Measurements from ENCODE around the gene ADAM10. TPM values are rescaled to one million over a fixed set of nuclear protein-coding genes. Genes with fewer than 3 reads are reported as not detected.

The ADAM10 gene
- total RNA-seq, 4 donors from 2014 or later = 112 to 157 (median 116) TPM

GRCh38 chr15:58566029-58566428 is 183.5 kb downstream of the ADAM10 start:
- no peaks in the 10 kb centered on the region for H3K27me3 ChIP-seq
- intact Hi-C loops (cut with DNase I) = no loop called here
- DNase-seq = no peak
- no peak overlapping the region for H3K27ac ChIP-seq
- TF ChIP-seq, protein P1, sequence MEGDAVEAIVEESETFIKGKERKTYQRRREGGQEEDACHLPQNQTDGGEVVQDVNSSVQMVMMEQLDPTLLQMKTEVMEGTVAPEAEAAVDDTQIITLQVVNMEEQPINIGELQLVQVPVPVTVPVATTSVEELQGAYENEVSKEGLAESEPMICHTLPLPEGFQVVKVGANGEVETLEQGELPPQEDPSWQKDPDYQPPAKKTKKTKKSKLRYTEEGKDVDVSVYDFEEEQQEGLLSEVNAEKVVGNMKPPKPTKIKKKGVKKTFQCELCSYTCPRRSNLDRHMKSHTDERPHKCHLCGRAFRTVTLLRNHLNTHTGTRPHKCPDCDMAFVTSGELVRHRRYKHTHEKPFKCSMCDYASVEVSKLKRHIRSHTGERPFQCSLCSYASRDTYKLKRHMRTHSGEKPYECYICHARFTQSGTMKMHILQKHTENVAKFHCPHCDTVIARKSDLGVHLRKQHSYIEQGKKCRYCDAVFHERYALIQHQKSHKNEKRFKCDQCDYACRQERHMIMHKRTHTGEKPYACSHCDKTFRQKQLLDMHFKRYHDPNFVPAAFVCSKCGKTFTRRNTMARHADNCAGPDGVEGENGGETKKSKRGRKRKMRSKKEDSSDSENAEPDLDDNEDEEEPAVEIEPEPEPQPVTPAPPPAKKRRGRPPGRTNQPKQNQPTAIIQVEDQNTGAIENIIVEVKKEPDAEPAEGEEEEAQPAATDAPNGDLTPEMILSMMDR (IDR thresholded peaks at IDR 0.05) = no peak
- TF ChIP-seq POLR2A (IDR thresholded peaks at IDR 0.05) = no peak
- H3K4me3 ChIP-seq (replicated peaks in 1 of 3) = no peak overlapping the region
- peaks cover 0 to 4% of the 10 kb centered on the region in 2 donors for H3K4me1 ChIP-seq
- 83 to 88% methylated on average over 6 of the region's 6 CpGs for WGBS, 2 donors
- no peaks in the 10 kb centered on the region for H3K9me3 ChIP-seq
- no peaks in the 10 kb centered on the region for H3K36me3 ChIP-seq

- Histone ChIP-seq H3K36me3 (no peaks in the 10 kb centered on the region), H3K9me3 (no peaks in the 10 kb centered on the region), H3K4me1 (peaks cover 0 to 4% of the 10 kb centered on the region in 2 donors), H3K27ac (no peak overlapping the region), H3K27me3 (no peaks in the 10 kb centered on the region), H3K4me3 (replicated peaks in 1 of 3) (no peak overlapping the region)
- intact Hi-C loops (cut with DNase I) = no loop called here
- DNase-seq = no peak
- 68 to 70% methylated on average over 4 of the region's 4 CpGs for WGBS, 2 donors
- TF ChIP-seq, protein P1 (IDR thresholded peaks at IDR 0.05) = no peak
- TF ChIP-seq POLR2A (IDR thresholded peaks at IDR 0.05) = no peak
These were observed 183.9 kb downstream of the ADAM10 start for GRCh38 chr15:58565619-58566018.

GRCh38 chr15:58564981-58565380 is 184.5 kb downstream of the ADAM10 start:
- Histone ChIP-seq H3K4me3 (replicated peaks in 1 of 3) (no peak overlapping the region), H3K4me1 (peaks cover 0 to 4% of the 10 kb centered on the region in 2 donors), H3K36me3 (no peaks in the 10 kb centered on the region), H3K27ac (no peak overlapping the region), H3K9me3 (no peaks in the 10 kb centered on the region), H3K27me3 (no peaks in the 10 kb centered on the region)
- intact Hi-C loops (cut with DNase I) = no loop called here
- 93 to 96% methylated on average over 5 of the region's 6 CpGs for WGBS, 2 donors
- no peak for DNase-seq
- TF ChIP-seq, protein P1 (IDR thresholded peaks at IDR 0.05) = no peak
- TF ChIP-seq POLR2A (IDR thresholded peaks at IDR 0.05) = no peak

GRCh38 chr15:58562135-58562534 is 187.4 kb downstream of the ADAM10 start:
- no peak for TF ChIP-seq POLR2A (IDR thresholded peaks at IDR 0.05)
- TF ChIP-seq, protein P1 (IDR thresholded peaks at IDR 0.05) = no peak
- 89 to 94% methylated on average over 2 to 3 of the region's 3 CpGs for WGBS, 2 donors
- Histone ChIP-seq H3K4me3 (replicated peaks in 1 of 3) (no peak overlapping the region), H3K9me3 (no peaks in the 10 kb centered on the region), H3K27ac (no peak overlapping the region), H3K4me1 (no peaks in the 10 kb centered on the region), H3K27me3 (no peaks in the 10 kb centered on the region), H3K36me3 (no peaks in the 10 kb centered on the region)
- intact Hi-C loops (cut with DNase I) = no loop called here
- no peak for DNase-seq

DNA sequence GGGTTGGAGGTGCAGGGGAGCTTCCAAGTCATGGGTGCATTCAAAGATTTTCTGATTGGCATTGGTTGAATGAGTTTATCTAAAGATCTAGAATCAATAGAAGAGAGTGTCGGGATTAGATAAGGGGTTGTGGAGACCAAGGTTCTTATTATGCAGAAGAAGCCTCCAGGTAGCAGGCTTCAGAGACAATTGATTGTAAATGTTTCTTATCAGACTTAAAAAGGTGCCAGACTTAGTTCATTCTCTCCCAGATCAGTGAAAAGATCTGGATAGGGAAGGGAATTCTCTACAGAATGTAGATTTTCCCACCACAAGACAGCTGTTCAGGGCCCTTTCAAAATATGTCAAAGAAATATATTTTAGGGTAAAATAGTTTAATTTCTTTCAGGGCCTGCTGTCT is 188.2 kb downstream of the ADAM10 start:
- Histone ChIP-seq H3K4me1 (no peaks in the 10 kb centered on the region), H3K36me3 (no peaks in the 10 kb centered on the region), H3K4me3 (replicated peaks in 1 of 3) (no peak overlapping the region), H3K9me3 (no peaks in the 10 kb centered on the region), H3K27ac (no peak overlapping the region), H3K27me3 (no peaks in the 10 kb centered on the region)
- no peak for DNase-seq
- 0% methylated on average over 1 of the region's 1 CpG for WGBS, 2 donors
- TF ChIP-seq, protein P1 (IDR thresholded peaks at IDR 0.05) = no peak
- TF ChIP-seq POLR2A (IDR thresholded peaks at IDR 0.05) = no peak
- intact Hi-C loops (cut with DNase I) = no loop called here
